Endothelial cell of umbilical vein (primary cell): Measurements from ENCODE around the gene CCIN. TPM values are rescaled to one million over a fixed set of nuclear protein-coding genes. Genes with fewer than 3 reads are reported as not detected.

ENCODE experiments used
- Bru-seq: library from RNA; stranded (reverse); fragments of 400-500 nt; gene quantifications from one replicate; lab custom pipeline; 2021; lab: Mats Ljungman, UMichigan
- BruChase-seq, 2 experiments: library from RNA; stranded (reverse); fragments of 400-500 nt; gene quantifications; one replicate each; lab custom pipeline; 2021; lab: Mats Ljungman, UMichigan
- BruUV-seq: library from RNA; stranded (reverse); fragments of 400-500 nt; replicated peaks from 2 replicates; lab custom pipeline; 2021; lab: Mats Ljungman, UMichigan
- CTCF ChIA-PET: fragments of 300-600, 350-600 bp; sonication (Branson Sonifier 250); formaldehyde crosslinking; loops from one replicate; lab custom pipeline; 2021; ENCODE audit warnings: antibody characterized with exemption, inconsistent platforms; lab: Charles Lee
- POLR2A ChIA-PET: fragments of 300-600, 350-600 bp; sonication (Branson Sonifier 250); formaldehyde crosslinking; loops from one replicate; lab custom pipeline; 2021; ENCODE audit warnings: antibody characterized with exemption, inconsistent platforms; lab: Charles Lee
- DNase-seq: peaks from one replicate; pipeline ENCODE4 v3.0.0-alpha.2; 2011; ENCODE audit warnings: low read depth, low spot score
- FAIRE-seq: peaks from 2 replicates; lab custom pipeline; 2011; peaks lifted over from hg19 to GRCh38; lab: Jason Lieb, UNC
- H2AFZ ChIP-seq: 2 replicates; pipeline ENCODE4 v1.6.0; 2012; ENCODE audit warnings: low read depth, low read length, control low read depth, inconsistent platforms
- H3K27ac ChIP-seq: 2 replicates; pipeline ENCODE4 v1.5.1; 2011; ENCODE audit warnings: low read depth, mild to moderate bottlenecking, control low read depth, low read length, moderate library complexity; ENCODE audit not compliant: insufficient read depth
- H3K27me3 ChIP-seq, 2 experiments: 2 replicates each; pipeline versions ENCODE4 v1.6.0 to v1.6.1; 2011; ENCODE audit warnings: low read length in 2 of 2, mixed read lengths in 1 of 2; ENCODE audit not compliant: control insufficient read depth in 2 of 2, insufficient read depth in 2 of 2
- H3K36me3 ChIP-seq, 2 experiments: 2 replicates in 1 of 2; 3 replicates in 1 of 2; pipeline ENCODE4 v1.5.1; 2011; ENCODE audit warnings: low read length in 2 of 2, mild to moderate bottlenecking in 1 of 2, moderate library complexity in 1 of 2; ENCODE audit not compliant: control insufficient read depth in 2 of 2, insufficient read depth in 2 of 2; ENCODE audit errors: extremely low read depth in 1 of 2
- H3K4me1 ChIP-seq: 3 replicates; pipeline ENCODE4 v1.5.1; 2011; ENCODE audit warnings: mild to moderate bottlenecking, low read length; ENCODE audit not compliant: control insufficient read depth, insufficient read depth; ENCODE audit errors: extremely low read depth
- H3K4me2 ChIP-seq: 2 replicates; pipeline ENCODE4 v1.6.1; 2011; ENCODE audit warnings: low read length, control low read depth, mixed read lengths; ENCODE audit not compliant: insufficient read depth
- H3K4me3 ChIP-seq, 3 experiments: fragments of 200-600 bp in 1 of 3; sonication (generic), shearing (Covaris generic) in 1 of 3; replicated peaks in 1 of 3; 2 replicates each; pipeline ENCODE4 v1.5.1; 2011 to 2016; ENCODE audit warnings: control low read depth in 3 of 3, low read length in 3 of 3, mild to moderate bottlenecking in 2 of 3, inconsistent platforms in 1 of 3, low read depth in 1 of 3, moderate library complexity in 1 of 3; ENCODE audit not compliant: insufficient read depth in 1 of 3
- H3K79me2 ChIP-seq: 2 replicates; pipeline ENCODE4 v1.6.0; 2012; ENCODE audit warnings: low read length, inconsistent platforms; ENCODE audit not compliant: control insufficient read depth, insufficient read depth
- H3K9ac ChIP-seq: replicated peaks from 2 replicates; pipeline ENCODE3; 2011; ENCODE audit warnings: low read length, control low read depth; ENCODE audit not compliant: insufficient read depth; ENCODE audit errors: extremely low read depth
- H3K9me1 ChIP-seq: replicated peaks from 3 replicates; pipeline ENCODE4 v1.6.0; 2011; ENCODE audit warnings: mild to moderate bottlenecking, low read length; ENCODE audit not compliant: control insufficient read depth, insufficient read depth; ENCODE audit errors: extremely low read depth
- H3K9me3 ChIP-seq: replicated peaks from 2 replicates; pipeline ENCODE4 v1.5.1; 2012; ENCODE audit warnings: low read length, inconsistent platforms; ENCODE audit not compliant: control insufficient read depth, insufficient read depth
- H4K20me1 ChIP-seq: replicated peaks from 2 replicates; pipeline ENCODE3; 2011; ENCODE audit warnings: mild to moderate bottlenecking, low read length; ENCODE audit not compliant: control insufficient read depth, insufficient read depth; ENCODE audit errors: extremely low read depth
- FOS ChIP-seq: IDR thresholded peaks from 2 replicates; pipeline ENCODE4 v1.6.1; 2011; ENCODE audit warnings: mild to moderate bottlenecking, low read length, moderate library complexity, borderline replicate concordance; ENCODE audit not compliant: insufficient read depth
- JUN ChIP-seq: IDR thresholded peaks from 2 replicates; pipeline ENCODE4 v1.6.1; 2011; ENCODE audit warnings: borderline replicate concordance, low read depth; ENCODE audit not compliant: insufficient read length, insufficient read depth
- MYC ChIP-seq: IDR thresholded peaks from one replicate; pipeline ENCODE4 v1.6.1; 2011; ENCODE audit warnings: mild to moderate bottlenecking, low read depth, low read length
- POLR2A ChIP-seq: IDR thresholded peaks from 2 replicates; pipeline ENCODE4 v1.6.1; 2012; ENCODE audit warnings: low read depth, mild to moderate bottlenecking, control low read depth, low read length
- dilution Hi-C: fragments of 300-500 bp; cut with MboI; formaldehyde crosslinking; loops from one replicate; pipeline ENCODE4 v1.15.0; 2019; ENCODE audit warnings: low sequenced_read_pairs; ENCODE audit not compliant: extremely low pct_ligation_motif_present
- intact Hi-C: fragments of 100-400 bp; cut with micrococcal nuclease; formaldehyde crosslinking; loops from one replicate; pipeline ENCODE4 v1.10.0; 2022
- long read RNA-seq: library from polyadenylated mRNA; stranded (forward); transcript quantifications from one replicate; pipeline ENCODE4 v2.0.0, GENCODE V29; 2021
- polyA minus RNA-seq, 3 experiments: library from RNA; depleted of rRNA, polyadenylated mRNA; stranded (reverse); fragments of >200 nt; gene quantifications; 1 replicate in 1 of 3; 2 replicates in 2 of 3; pipeline ENCODE4 v1.2.3, GENCODE V29; 2011
- polyA plus RNA-seq, 4 experiments: library from polyadenylated mRNA; depleted of rRNA in 3 of 4; stranded (reverse) in 3 of 4; unstranded in 1 of 4; fragments of >200 nt; gene quantifications; 2 replicates each; pipeline versions ENCODE4 v1.2.1 to v1.2.3, GENCODE V29; 2011 to 2012; ENCODE audit warnings: missing spikeins in 1 of 4
- total RNA-seq: library from RNA; stranded (reverse); gene quantifications from 2 replicates; pipeline ENCODE4 v1.2.3, GENCODE V29; 2021

The CCIN gene
- total RNA-seq (0.22 and 0.44 TPM in 2 replicates), polyA plus RNA-seq (1.1 and 1.2 TPM in 2 replicates), polyA minus RNA-seq (0.53 and 2.5 TPM in 2 replicates), Bru-seq, nascent RNA (percentile 13 among the genes with signal in this experiment), BruChase-seq, experiment 1, labeled RNA remaining after a 6-hour chase (not detected), BruChase-seq, experiment 2, labeled RNA remaining after a 2-hour chase (not detected)
- 0.63 and 0.66 TPM in 2 replicates for polyA plus RNA-seq (2011; cell fraction: cytosol; rRNA removed)
- 0.84 and 1.1 TPM in 2 replicates for polyA plus RNA-seq (2011; cell fraction: nucleus; rRNA removed)
- 1.2 TPM in 2 replicates for polyA plus RNA-seq (2012)
- polyA minus RNA-seq (2011; cell fraction: cytosol; rRNA and poly(A)+ RNA removed) = not detected
- 0.87 and 1.1 TPM in 2 replicates for polyA minus RNA-seq (2011; cell fraction: nucleus; rRNA and poly(A)+ RNA removed)
- long read RNA-seq = 0 reads

- Histone ChIP-seq H3K27ac (no peak within 1 kb of the TSS), H4K20me1 (no peaks in the 10 kb centered on the region), H3K4me3 (no peak within 1 kb of the TSS), H3K9me3 (no peaks in the 10 kb centered on the region), H3K27me3 (no peaks in the 10 kb centered on the region), H2AFZ (no peak within 1 kb of the TSS), H3K4me2 (no peak within 1 kb of the TSS), H3K36me3 (no peaks in the 10 kb centered on the region), H3K9me1 (no peaks in the 10 kb centered on the region), H3K79me2 (no peaks in the 10 kb centered on the region), H3K9ac (no peak within 1 kb of the TSS), H3K4me1 (peaks cover 2% of the 10 kb centered on the region)
- POLR2A ChIA-PET = no interaction called here
- dilution Hi-C loops = no loop called here
- FAIRE-seq (no peak), DNase-seq (no peak)
- intact Hi-C loops = no loop called here
- TF ChIP-seq FOS (no peak), MYC (no peak), JUN (peak; percentile 19)
- CTCF ChIA-PET = interaction anchor here (0.7 to 8.4 kb wide), 7 partner anchors 20 to 266 kb away, joined by 3 to 189 read pairs (median 5); partner anchors contain the start of gene OR2S2
- no TSS peak for BruUV-seq
These were observed at the start of gene CCIN for GRCh38 chr9:36169166-36169565. TSS of gene CCIN (plus strand) at chr9:36169388. CDS start at chr9:36169503, 115 bp downstream.

- no peak overlapping the region for H3K27ac ChIP-seq
- no peaks in the 10 kb centered on the region for H3K9me3 ChIP-seq
- H3K4me1 ChIP-seq = no peaks in the 10 kb centered on the region
- intact Hi-C loops = no loop called here
- H3K4me3 ChIP-seq = no peak overlapping the region
- H3K27me3 ChIP-seq = no peaks in the 10 kb centered on the region
- H3K9me1 ChIP-seq = no peaks in the 10 kb centered on the region
- POLR2A ChIA-PET = no interaction called here
- no peaks in the 10 kb centered on the region for H4K20me1 ChIP-seq
- H3K79me2 ChIP-seq = no peaks in the 10 kb centered on the region
- no peak overlapping the region for H3K9ac ChIP-seq
- FAIRE-seq = no peak
- CTCF ChIA-PET = interaction anchor here (1.0 kb wide), 1 partner anchor 11 kb away, joined by 3 read pairs; no protein-coding TSS in a partner anchor
- peaks cover 0 to 1% of the 10 kb centered on the region in 2 experiments for H3K36me3 ChIP-seq
- H2AFZ ChIP-seq = no peak overlapping the region
- no TSS peak for BruUV-seq
- dilution Hi-C loops = no loop called here
- TF ChIP-seq POLR2A (no peak), FOS (no peak)
- DNase-seq = peak; percentile 47
- no peak overlapping the region for H3K4me2 ChIP-seq
These were observed 49.7 kb upstream of the CCIN start for GRCh38 chr9:36119476-36119875.
